GM04503 (cell line): Measurements from ENCODE around the gene PRDM8.

Experiments used
- DNase-seq: peaks from one replicate; pipeline ENCODE4 v3.0.0-alpha.2; 2012; ENCODE audit warnings: low read depth

PRDM8 gene

GRCh38 chr4:80201252-80202151 lies 4.2 kb downstream of the PRDM8 start:
- DNase-seq, result no peak

- no peak for DNase-seq
Measured at GRCh38 chr4:80202190-80202711, 4.9 kb downstream of the PRDM8 start.

- DNase-seq, result no peak
Measured at GRCh38 chr4:80202741-80203553, 5.6 kb downstream of the PRDM8 start.

- no peak for DNase-seq
Measured at GRCh38 chr4:80204433-80205011, 7.2 kb downstream of the PRDM8 start.

- no peak for DNase-seq
Measured at GRCh38 chr4:80206111-80206510, 8.8 kb downstream of the PRDM8 start.

GRCh38 chr4:80206521-80207171 lies 9.3 kb downstream of the PRDM8 start:
- no peak for DNase-seq

GRCh38 chr4:80207172-80207583 lies 9.9 kb downstream of the PRDM8 start:
- no peak for DNase-seq

- no peak for DNase-seq
Measured at GRCh38 chr4:80207664-80208063, 10.4 kb downstream of the PRDM8 start.

GRCh38 chr4:80208610-80209339 lies 11.5 kb downstream of the PRDM8 start:
- DNase-seq, result no peak

GRCh38 chr4:80209340-80209701 lies 12.0 kb downstream of the PRDM8 start:
- no peak for DNase-seq

- no peak for DNase-seq
Measured at GRCh38 chr4:80210549-80210948, 13.2 kb downstream of the PRDM8 start.

- no peak for DNase-seq
Measured at GRCh38 chr4:80213117-80213815, 16.0 kb downstream of the PRDM8 start.

- no peak for DNase-seq
Measured at GRCh38 chr4:80215449-80216052, 18.2 kb downstream of the PRDM8 start.

- no peak for DNase-seq
Measured at GRCh38 chr4:80216100-80216761, 18.9 kb downstream of the PRDM8 start.

- no peak for DNase-seq
Measured at GRCh38 chr4:80219301-80220025, 22.2 kb downstream of the PRDM8 start.

- DNase-seq, result no peak
Measured at GRCh38 chr4:80220711-80221110, 23.4 kb downstream of the PRDM8 start.

- no peak for DNase-seq
Measured at GRCh38 chr4:80221161-80221560, 23.9 kb downstream of the PRDM8 start.

- no peak for DNase-seq
Measured at GRCh38 chr4:80225595-80225994, 28.3 kb downstream of the PRDM8 start.

GRCh38 chr4:80226094-80226493 lies 28.8 kb downstream of the PRDM8 start:
- DNase-seq, result peak; percentile 44
